Measurements from ENCODE around the gene IL25. TPM values are rescaled to one million over a fixed set of nuclear protein-coding genes. Genes with fewer than 3 reads are reported as not detected.
A peak's percentile ranks its signal among the peaks of the same experiment; 100 is the strongest.

IL25 gene
- total and polyA plus RNA-seq, 2 of the 13 experiments (the other 11 are each of a cell fraction or from before 2014, with no cell fraction given) = not detected

- 0 out of 2 replicates have a peak, but pooled peaks have one; percentile 6 for TF ChIP-seq ZNF687 (CRISPR knock-in tag; IDR thresholded peaks at IDR 0.05)
- no peak for TF ChIP-seq ZSCAN25 (CRISPR knock-in tag; IDR thresholded peaks at IDR 0.05)
- TF ChIP-seq STAT6 (CRISPR knock-in tag; IDR thresholded peaks at IDR 0.05; ENCODE audit: borderline replicate concordance) = no peak
- no peak for TF ChIP-seq ELK4 (CRISPR knock-in tag; IDR thresholded peaks at IDR 0.05; ENCODE audit: borderline replicate concordance)
- no peak for TF ChIP-seq ZNF292 (CRISPR knock-in tag; IDR thresholded peaks at IDR 0.05; ENCODE audit: borderline replicate concordance, low read depth)
- no peak for TF ChIP-seq ZNF7 (CRISPR knock-in tag; IDR thresholded peaks at IDR 0.05)
- no peak for TF ChIP-seq KLF12 (CRISPR knock-in tag; IDR thresholded peaks at IDR 0.05; ENCODE audit: borderline replicate concordance)
- no peak for TF ChIP-seq CENPT (CRISPR knock-in tag; IDR thresholded peaks at IDR 0.05; ENCODE audit: low read depth)
- no peak for TF ChIP-seq NR2F2 (IDR thresholded peaks at IDR 0.05; ENCODE audit: borderline replicate concordance, low read depth)
- no peak for TF ChIP-seq KLF16 (CRISPR knock-in tag; IDR thresholded peaks at IDR 0.05)
- 0 out of 2 replicates have a peak, but pooled peaks have one; percentile 19 for TF ChIP-seq ZNF253 (CRISPR knock-in tag; IDR thresholded peaks at IDR 0.05; ENCODE audit: borderline replicate concordance)
- TF ChIP-seq ZNF44 (CRISPR knock-in tag; IDR thresholded peaks at IDR 0.05) = no peak
- TF ChIP-seq GLMP (CRISPR knock-in tag; IDR thresholded peaks at IDR 0.05; ENCODE audit: borderline replicate concordance) = no peak
- no peak for TF ChIP-seq AGO2 (optimal IDR thresholded peaks at IDR 0.05; ENCODE audit: low read depth, low read length)
- TF ChIP-seq ZBTB33 (CRISPR knock-in tag; IDR thresholded peaks at IDR 0.05) = no peak
These were observed 15.6 kb downstream of the IL25 start (continued) for GRCh38 chr14:23387916-23388882.

All from HepG2 (cell line).